ENCODE data around the gene RAPGEF5.

Gene RAPGEF5

DNA sequence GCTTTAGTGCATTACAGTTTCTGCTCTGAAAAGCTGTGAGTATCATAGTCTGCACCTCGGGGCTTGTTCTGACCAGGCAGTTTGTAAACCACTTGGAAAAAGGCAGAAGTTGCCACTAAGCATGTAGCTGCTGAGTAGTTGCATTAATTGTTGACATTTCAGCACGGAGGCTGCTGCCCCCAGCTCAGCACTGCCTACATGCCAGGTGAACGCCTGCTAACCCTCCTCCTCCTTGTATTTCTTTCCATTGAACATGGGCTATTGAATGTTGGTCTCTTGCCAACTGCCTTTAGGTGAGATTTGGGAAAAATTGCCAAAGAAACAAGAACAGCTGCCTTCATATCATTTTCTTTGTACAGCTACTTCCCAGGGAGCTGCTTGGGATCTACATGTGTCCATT, 164.2 kb downstream of the RAPGEF5 start:
- TF ChIP-seq, protein P1, sequence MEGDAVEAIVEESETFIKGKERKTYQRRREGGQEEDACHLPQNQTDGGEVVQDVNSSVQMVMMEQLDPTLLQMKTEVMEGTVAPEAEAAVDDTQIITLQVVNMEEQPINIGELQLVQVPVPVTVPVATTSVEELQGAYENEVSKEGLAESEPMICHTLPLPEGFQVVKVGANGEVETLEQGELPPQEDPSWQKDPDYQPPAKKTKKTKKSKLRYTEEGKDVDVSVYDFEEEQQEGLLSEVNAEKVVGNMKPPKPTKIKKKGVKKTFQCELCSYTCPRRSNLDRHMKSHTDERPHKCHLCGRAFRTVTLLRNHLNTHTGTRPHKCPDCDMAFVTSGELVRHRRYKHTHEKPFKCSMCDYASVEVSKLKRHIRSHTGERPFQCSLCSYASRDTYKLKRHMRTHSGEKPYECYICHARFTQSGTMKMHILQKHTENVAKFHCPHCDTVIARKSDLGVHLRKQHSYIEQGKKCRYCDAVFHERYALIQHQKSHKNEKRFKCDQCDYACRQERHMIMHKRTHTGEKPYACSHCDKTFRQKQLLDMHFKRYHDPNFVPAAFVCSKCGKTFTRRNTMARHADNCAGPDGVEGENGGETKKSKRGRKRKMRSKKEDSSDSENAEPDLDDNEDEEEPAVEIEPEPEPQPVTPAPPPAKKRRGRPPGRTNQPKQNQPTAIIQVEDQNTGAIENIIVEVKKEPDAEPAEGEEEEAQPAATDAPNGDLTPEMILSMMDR (IDR thresholded peaks at IDR 0.05; ENCODE audit: low read depth, low read length) = no peak
- no peak for DNase-seq (ENCODE audit: low read depth in 2 of 2)
- H3K4me3 ChIP-seq (replicated peaks in 1 of 2; ENCODE audit: low read depth in 2 of 2, low read length in 2 of 2) = no peak overlapping the region

DNA sequence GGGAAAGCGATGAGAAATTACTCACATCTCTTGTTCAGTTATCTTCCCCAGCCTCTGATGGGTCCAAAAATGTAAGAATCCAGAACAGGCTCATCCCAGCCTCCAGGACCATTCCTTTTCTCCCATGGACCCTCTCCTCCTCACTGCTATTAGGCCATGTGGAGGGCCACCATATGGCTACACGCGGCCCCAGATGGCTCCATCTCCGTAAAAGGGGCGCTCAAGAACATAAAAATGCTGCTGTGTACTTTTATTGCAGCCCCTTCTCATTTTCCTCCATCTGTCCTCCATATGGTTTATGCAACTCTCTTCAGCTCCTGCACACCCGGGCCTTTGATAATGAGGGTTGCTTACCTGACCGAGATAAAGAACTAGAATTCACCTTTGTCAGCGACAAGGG, 166.2 kb downstream of the RAPGEF5 start:
- no peak overlapping the region for H3K4me3 ChIP-seq (replicated peaks in 1 of 2; ENCODE audit: low read depth in 2 of 2, low read length in 2 of 2)
- DNase-seq (ENCODE audit: low read depth in 2 of 2) = no peak
- TF ChIP-seq, protein P1 (IDR thresholded peaks at IDR 0.05; ENCODE audit: low read depth, low read length) = no peak

GRCh38 chr7:22189741-22190140, 167.2 kb downstream of the RAPGEF5 start:
- TF ChIP-seq, protein P1 (IDR thresholded peaks at IDR 0.05; ENCODE audit: low read depth, low read length) = no peak
- H3K4me3 ChIP-seq (replicated peaks in 1 of 2; ENCODE audit: low read depth in 2 of 2, low read length in 2 of 2) = no peak overlapping the region
- DNase-seq (ENCODE audit: low read depth in 2 of 2) = no peak

- no peak for DNase-seq (ENCODE audit: low read depth in 2 of 2)
- H3K4me3 ChIP-seq (replicated peaks in 1 of 2; ENCODE audit: low read depth in 2 of 2, low read length in 2 of 2) = no peak overlapping the region
- TF ChIP-seq, protein P1 (IDR thresholded peaks at IDR 0.05; ENCODE audit: low read depth, low read length) = no peak
Observed at GRCh38 chr7:22189230-22189629, 167.7 kb downstream of the RAPGEF5 start.

- DNase-seq (ENCODE audit: low read depth in 2 of 2) = no peak
- TF ChIP-seq, protein P1 (IDR thresholded peaks at IDR 0.05; ENCODE audit: low read depth, low read length) = no peak
- H3K4me3 ChIP-seq (replicated peaks in 1 of 2; ENCODE audit: low read depth in 2 of 2, low read length in 2 of 2) = no peak overlapping the region
Observed at GRCh38 chr7:22187691-22188348, 169.1 kb downstream of the RAPGEF5 start.

GRCh38 chr7:22185559-22185958, 171.4 kb downstream of the RAPGEF5 start:
- H3K4me3 ChIP-seq (replicated peaks in 1 of 2; ENCODE audit: low read depth in 2 of 2, low read length in 2 of 2) = no peak overlapping the region
- TF ChIP-seq, protein P1 (IDR thresholded peaks at IDR 0.05; ENCODE audit: low read depth, low read length) = no peak
- no peak for DNase-seq (ENCODE audit: low read depth in 2 of 2)
